Fibroblast of mammary gland (primary cell): ENCODE results near the gene ZDHHC15.
"Not testable (repeated sequence)": the region's sequence is repeated elsewhere in the genome, so short reads cannot be mapped to it uniquely, and the experiment has no call there.

Experiments used
- DNase-seq: peaks from one replicate; pipeline ENCODE4 v3.0.0-alpha.2; 2010; ENCODE audit warnings: low read depth
- H3K4me3 ChIP-seq: 2 replicates; pipeline ENCODE4 v1.5.1; 2011; ENCODE audit warnings: low read depth, mild to moderate bottlenecking, low read length, moderate library complexity; ENCODE audit not compliant: control insufficient read depth
- CTCF ChIP-seq: conservative IDR thresholded peaks from 2 replicates; pipeline ENCODE4 v1.5.1; 2011; ENCODE audit warnings: low read depth, low read length, inconsistent platforms; ENCODE audit not compliant: control insufficient read depth, insufficient read depth

The ZDHHC15 gene

GRCh38 chrX:75522565-75523431, at the start of gene ZDHHC15:
Gene ZDHHC15, minus strand, starts transcription at chrX:75523037. Its CDS starts 13 bp downstream, at chrX:75523024.
- TF ChIP-seq CTCF, result no peak
- peak; percentile 8 for DNase-seq
- H3K4me3 ChIP-seq, result no peak within 1 kb of the TSS

DNA sequence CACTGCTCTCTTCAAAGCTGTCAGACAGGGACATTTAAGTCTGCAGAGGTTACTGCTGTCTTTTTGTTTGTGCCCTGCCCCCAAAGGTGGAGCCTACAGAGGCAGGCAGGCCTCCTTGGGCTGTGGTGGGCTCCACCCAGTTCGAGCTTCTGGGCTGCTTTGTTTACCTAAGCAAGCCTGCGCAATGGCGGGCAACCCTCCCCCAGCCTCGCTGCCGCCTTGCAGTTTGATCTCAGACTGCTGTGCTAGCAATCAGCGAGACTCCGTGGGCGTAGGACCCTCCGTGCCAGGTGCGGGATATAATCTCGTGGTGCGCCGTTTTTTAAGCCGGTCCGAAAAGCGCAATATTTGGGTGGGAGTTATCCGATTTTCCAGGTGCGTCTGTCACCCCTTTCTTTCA, 37.7 kb upstream of the ZDHHC15 start:
- not testable (repeated sequence) for H3K4me3 ChIP-seq, DNase-seq

DNA sequence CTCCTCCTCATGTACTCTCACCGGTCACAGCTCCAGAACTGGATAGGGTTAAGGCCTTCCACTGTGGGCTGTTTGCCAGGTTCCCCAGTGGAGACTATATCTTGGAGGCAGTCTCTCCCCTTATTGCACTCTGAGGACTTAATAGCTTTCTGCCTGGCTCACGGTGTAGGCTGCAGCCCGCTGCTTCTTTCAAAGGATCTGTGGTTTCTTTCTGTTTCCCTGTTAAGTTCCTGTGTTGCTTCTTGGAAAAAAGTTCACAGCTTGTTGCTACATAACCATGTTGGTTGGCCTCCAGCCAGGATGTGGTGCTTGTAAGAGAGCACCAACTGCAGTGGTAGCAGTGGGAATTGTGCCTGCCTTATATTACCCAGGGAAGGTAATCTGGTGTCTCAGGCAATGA, 24.9 kb upstream of the ZDHHC15 start:
- no peak overlapping the region for H3K4me3 ChIP-seq
- no peak for DNase-seq
- no peak for TF ChIP-seq CTCF

DNA sequence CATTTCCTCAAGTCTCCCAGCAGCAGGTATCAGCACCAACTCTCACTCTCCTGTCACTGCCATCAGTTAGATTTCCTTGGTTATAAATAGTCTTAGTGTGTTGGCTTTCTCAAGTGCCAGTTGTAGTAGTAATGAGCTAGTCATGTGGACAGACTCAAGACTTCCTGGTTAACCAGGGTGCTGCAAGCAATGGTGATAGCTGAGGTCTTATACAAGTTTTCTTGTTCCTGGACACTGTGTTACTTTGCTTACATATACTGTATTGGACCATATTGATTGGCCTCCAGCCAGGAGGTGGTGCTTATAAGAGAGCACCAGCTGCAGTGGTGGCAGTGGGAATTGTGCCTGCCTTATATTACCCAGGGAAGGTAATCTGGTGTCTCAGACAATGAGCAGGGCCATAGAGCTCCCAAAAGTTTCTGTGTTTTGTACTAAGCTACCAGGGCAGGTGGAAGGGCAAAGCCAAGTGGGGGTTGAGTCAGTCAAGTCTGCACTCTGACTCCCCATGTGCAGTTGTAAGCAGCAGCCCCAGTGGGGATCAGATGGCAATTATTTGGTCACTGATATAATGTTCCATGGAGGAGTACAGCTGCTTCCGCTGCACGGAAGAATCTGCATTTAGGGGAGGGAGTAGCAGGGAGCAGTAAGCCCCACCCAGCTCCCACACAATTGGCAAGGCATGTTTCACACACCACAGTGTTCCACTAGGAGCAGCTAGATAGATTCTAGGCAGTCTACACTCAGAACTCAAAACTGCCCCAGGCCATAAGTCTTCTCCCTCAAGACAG, 24.1 kb upstream of the ZDHHC15 start:
- no peak overlapping the region for H3K4me3 ChIP-seq
- no peak for DNase-seq
- TF ChIP-seq CTCF, result no peak

DNA sequence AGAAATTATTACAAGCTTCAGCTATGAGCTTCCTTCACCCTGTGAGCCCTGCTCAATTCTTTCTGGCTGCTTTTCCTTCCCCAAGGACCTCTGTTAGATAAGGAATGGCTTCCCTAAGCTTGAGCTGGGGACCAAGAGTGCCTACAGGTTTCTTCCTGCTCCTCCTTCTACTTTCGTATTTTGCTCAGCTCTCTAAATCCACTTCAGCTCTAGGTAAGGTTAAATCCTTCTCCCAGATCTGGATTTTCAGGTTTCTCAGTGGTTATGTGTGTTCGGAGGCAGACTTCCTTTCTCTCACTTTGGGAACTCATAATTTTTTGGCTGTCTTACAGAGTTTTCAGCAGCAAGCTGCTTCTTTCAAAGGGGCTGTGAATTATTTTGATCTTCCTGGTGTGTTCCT, 21.9 kb upstream of the ZDHHC15 start:
- H3K4me3 ChIP-seq, result no peak overlapping the region
- no peak for DNase-seq
- no peak for TF ChIP-seq CTCF

DNA sequence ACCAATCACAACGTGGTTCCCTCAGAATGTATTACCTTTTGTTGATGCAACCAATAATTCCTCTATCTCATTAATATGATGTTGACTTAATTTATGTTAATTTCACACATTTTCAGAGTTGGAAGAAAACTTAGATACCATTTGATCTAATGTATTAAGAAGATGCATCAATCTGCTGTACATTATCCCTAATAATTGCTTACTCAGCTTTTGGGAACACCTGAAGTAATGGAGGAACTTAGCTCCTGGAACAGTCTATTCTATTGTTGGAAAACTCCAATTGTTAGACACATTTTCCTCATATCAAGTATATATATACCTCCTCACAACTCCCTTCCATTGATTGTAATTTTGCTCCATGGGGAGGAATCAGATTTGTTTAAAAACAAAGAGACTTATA, 38.9 kb downstream of the ZDHHC15 start:
- TF ChIP-seq CTCF, result no peak
- DNase-seq, result no peak
- H3K4me3 ChIP-seq, result no peak overlapping the region

DNA sequence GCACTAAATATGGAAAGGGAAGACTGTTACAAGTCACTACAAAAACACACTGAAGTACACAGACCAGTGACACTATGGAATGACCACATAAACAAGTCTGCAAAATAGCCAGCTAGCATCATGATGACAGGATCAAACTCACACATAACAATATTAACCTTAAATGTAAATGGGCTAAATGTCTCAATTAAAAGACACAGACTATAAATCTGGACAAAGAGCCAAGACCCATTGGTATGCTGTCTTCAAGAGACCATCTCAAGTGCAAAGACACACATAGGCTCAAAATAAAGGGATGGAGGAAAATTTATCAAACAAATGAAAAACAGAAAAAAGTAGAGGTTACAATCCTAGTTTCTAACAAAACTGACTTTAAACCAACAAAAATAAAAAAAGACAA, 61.1 kb downstream of the ZDHHC15 start:
- not testable (repeated sequence) for H3K4me3 ChIP-seq, DNase-seq
